OCI-LY3 (cell line): ENCODE measurements around the gene IL1RL2.

Experiments used
- H2AFZ ChIP-seq: fragments of 200-600, 300-600 bp; shearing (Covaris generic); 2 replicates; pipeline ENCODE4 v1.6.0; 2014; ENCODE audit warnings: antibody characterized with exemption, low read depth, low read length
- H3K27ac ChIP-seq: fragments of 200-600, 300-600 bp; sonication (generic); 2 replicates; pipeline ENCODE4 v1.5.1; 2014; ENCODE audit warnings: mild to moderate bottlenecking, low read length, moderate library complexity, mixed read lengths
- H3K27me3 ChIP-seq: fragments of 200-600, 300-600 bp; sonication (generic); 2 replicates; pipeline ENCODE4 v1.6.1; 2014; ENCODE audit warnings: low read depth, low read length, mixed read lengths
- H3K36me3 ChIP-seq: fragments of 200-600, 300-600 bp; sonication (generic); replicated peaks from 2 replicates; pipeline ENCODE3; 2014; ENCODE audit warnings: low read depth, low read length, mixed read lengths
- H3K4me1 ChIP-seq: fragments of 300-600, 200-600 bp; sonication (generic); 2 replicates; pipeline ENCODE4 v1.6.1; 2014; ENCODE audit warnings: low read length, mixed read lengths
- H3K4me2 ChIP-seq: fragments of 200-600, 300-600 bp; sonication (generic); 2 replicates; pipeline ENCODE4 v1.6.1; 2014; ENCODE audit warnings: low read length, mixed read lengths
- H3K4me3 ChIP-seq: fragments of 300-600, 200-600 bp; sonication (generic); 2 replicates; pipeline ENCODE4 v1.5.1; 2014; ENCODE audit warnings: antibody characterized with exemption, mild to moderate bottlenecking, low read length, moderate library complexity
- H3K79me2 ChIP-seq: fragments of 300-600, 200-600 bp; shearing (Covaris generic); 2 replicates; pipeline ENCODE4 v1.6.1; 2014; ENCODE audit warnings: mild to moderate bottlenecking, low read length, mixed read lengths
- H3K9ac ChIP-seq: fragments of 300-600, 200-600 bp; shearing (Covaris generic); 2 replicates; pipeline ENCODE4 v1.6.0; 2014; ENCODE audit warnings: mild to moderate bottlenecking, low read length, moderate library complexity
- H3K9me3 ChIP-seq: fragments of 200-600, 300-600 bp; shearing (Covaris generic); 2 replicates; pipeline ENCODE4 v1.6.1; 2014; ENCODE audit warnings: low read length, mixed read lengths; ENCODE audit not compliant: insufficient read depth
- H4K20me1 ChIP-seq: fragments of 200-600, 300-600 bp; sonication (generic); 2 replicates; pipeline ENCODE4 v1.6.1; 2016; ENCODE audit warnings: low read length, mixed read lengths; ENCODE audit not compliant: insufficient read depth
- CTCF ChIP-seq: fragments of 200-600, 300-600 bp; sonication (generic); IDR thresholded peaks from 2 replicates; pipeline ENCODE4 v1.5.1; 2014; ENCODE audit warnings: antibody characterized with exemption, low read length, low read depth
- EZH2phosphoT487 ChIP-seq: fragments of 200-600 bp; shearing (Covaris generic); IDR thresholded peaks from 2 replicates; pipeline ENCODE4 v1.6.1; 2018; ENCODE audit warnings: antibody characterized with exemption, mixed run types, low read depth

IL1RL2 gene

GRCh38 chr2:102179788-102180686 is 6.8 kb upstream of the IL1RL2 start:
- Histone ChIP-seq H4K20me1 (no peaks in the 10 kb centered on the region), H2AFZ (no peak overlapping the region), H3K36me3 (no peaks in the 10 kb centered on the region), H3K4me2 (no peak overlapping the region), H3K27ac (no peak overlapping the region), H3K4me1 (no peaks in the 10 kb centered on the region), H3K9me3 (no peaks in the 10 kb centered on the region), H3K79me2 (no peaks in the 10 kb centered on the region), H3K4me3 (no peak overlapping the region), H3K9ac (no peak overlapping the region), H3K27me3 (no peaks in the 10 kb centered on the region; the same call in 1 of the 2 replicates)
- no peak for TF ChIP-seq EZH2phosphoT487
- TF ChIP-seq CTCF: no peak

GRCh38 chr2:102180687-102180999 is 6.2 kb upstream of the IL1RL2 start:
- Histone ChIP-seq H3K27me3 (no peaks in the 10 kb centered on the region; the same call in 1 of the 2 replicates), H3K4me3 (no peak overlapping the region), H3K36me3 (no peaks in the 10 kb centered on the region), H3K4me2 (no peak overlapping the region), H3K79me2 (no peaks in the 10 kb centered on the region), H3K9me3 (no peaks in the 10 kb centered on the region), H4K20me1 (no peaks in the 10 kb centered on the region), H3K9ac (no peak overlapping the region), H2AFZ (no peak overlapping the region), H3K4me1 (no peaks in the 10 kb centered on the region), H3K27ac (no peak overlapping the region)
- TF ChIP-seq EZH2phosphoT487 (no peak), CTCF (no peak)

- Histone ChIP-seq H2AFZ (no peak overlapping the region), H3K27me3 (no peaks in the 10 kb centered on the region; the same call in 1 of the 2 replicates), H3K4me1 (no peaks in the 10 kb centered on the region), H3K9me3 (no peaks in the 10 kb centered on the region), H3K27ac (no peak overlapping the region), H3K4me2 (no peak overlapping the region), H3K4me3 (no peak overlapping the region), H3K9ac (no peak overlapping the region), H3K36me3 (no peaks in the 10 kb centered on the region), H3K79me2 (no peaks in the 10 kb centered on the region), H4K20me1 (no peaks in the 10 kb centered on the region)
- TF ChIP-seq EZH2phosphoT487: no peak
- TF ChIP-seq CTCF: no peak
Measured at GRCh38 chr2:102181376-102181775, 5.4 kb upstream of the IL1RL2 start.

- H3K4me3 ChIP-seq: no peak overlapping the region
- no peak overlapping the region for H3K4me2 ChIP-seq
- H3K27ac ChIP-seq: no peak overlapping the region
- H3K4me1 ChIP-seq: no peaks in the 10 kb centered on the region
- no peaks in the 10 kb centered on the region; the same call in 1 of the 2 replicates for H3K27me3 ChIP-seq
- TF ChIP-seq EZH2phosphoT487: no peak
- TF ChIP-seq CTCF: no peak
- no peaks in the 10 kb centered on the region for H3K79me2 ChIP-seq
- no peaks in the 10 kb centered on the region for H4K20me1 ChIP-seq
- H3K36me3 ChIP-seq: no peaks in the 10 kb centered on the region
- no peak overlapping the region for H3K9ac ChIP-seq
- H3K9me3 ChIP-seq: no peaks in the 10 kb centered on the region
- H2AFZ ChIP-seq: no peak overlapping the region
Measured at GRCh38 chr2:102181919-102182635, 4.7 kb upstream of the IL1RL2 start.
